Nephron (organoid): Measurements from ENCODE around the gene TIGD4.

Experiments used
- H3K27ac Mint-ChIP-seq, 3 experiments: 2 replicates each; pipeline ENCODE4 v1.8.0; 2020; ENCODE audit warnings: mixed read lengths in 3 of 3, mild to moderate bottlenecking in 2 of 3, moderate library complexity in 1 of 3
- H3K27me3 Mint-ChIP-seq: 2 replicates; pipeline ENCODE4 v1.8.0; 2021; ENCODE audit warnings: low read depth, mild to moderate bottlenecking, moderate library complexity, mixed read lengths
- H3K36me3 Mint-ChIP-seq: 2 replicates; pipeline ENCODE4 v1.8.0; 2020; ENCODE audit warnings: low read depth, mixed read lengths
- H3K4me1 Mint-ChIP-seq: 2 replicates; pipeline ENCODE4 v1.8.0; 2020; ENCODE audit warnings: mixed read lengths
- H3K4me3 Mint-ChIP-seq, 3 experiments: 2 replicates each; pipeline ENCODE4 v1.8.0; 2020; ENCODE audit warnings: mild to moderate bottlenecking in 3 of 3, mixed read lengths in 3 of 3, moderate library complexity in 2 of 3
- H3K9me3 Mint-ChIP-seq: 2 replicates; pipeline ENCODE4 v1.8.0; 2020; ENCODE audit warnings: mixed read lengths
- TF ChIP-seq, protein P1 (sequence below), 3 experiments: fragments of 200-600 bp; sonication (generic); IDR thresholded peaks; one replicate each; pipeline ENCODE4 v1.5.0; 2021; ENCODE audit warnings: antibody characterized with exemption in 3 of 3; ENCODE audit not compliant: unreplicated experiment in 3 of 3

Gene TIGD4

DNA sequence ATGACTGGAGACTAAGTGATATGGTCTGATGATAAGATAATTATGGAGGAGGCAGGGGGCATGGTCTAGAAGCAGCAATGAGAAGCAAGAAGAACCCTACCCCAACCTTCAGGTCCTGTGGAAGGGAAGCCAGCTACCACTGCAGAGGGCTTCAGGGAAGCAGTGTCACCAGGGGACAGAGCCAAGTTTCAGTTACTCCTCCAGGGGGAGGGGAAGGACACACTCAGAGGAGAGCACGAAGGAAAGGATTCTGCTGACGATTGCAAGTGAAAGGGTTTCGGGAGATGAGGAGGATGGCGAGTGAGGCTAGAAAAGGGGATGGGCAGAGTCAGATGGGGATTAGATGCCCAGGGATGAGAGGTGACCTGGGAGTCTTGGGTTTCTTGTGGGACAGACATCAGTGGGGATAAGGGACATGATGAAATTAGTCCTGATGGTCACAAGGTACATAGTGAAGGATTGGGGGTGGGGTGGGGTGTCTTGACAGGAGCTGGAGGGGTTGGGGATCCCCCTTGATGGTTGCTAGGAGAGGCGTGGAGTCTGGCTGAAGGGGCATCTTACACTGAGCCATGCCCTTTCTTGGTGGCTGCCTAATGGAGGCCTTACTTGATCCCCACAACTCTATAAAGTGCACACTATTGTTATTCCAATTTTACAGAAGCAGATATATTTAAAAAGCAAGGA is 45.4 kb downstream of the TIGD4 start:
- TF ChIP-seq, protein P1, sequence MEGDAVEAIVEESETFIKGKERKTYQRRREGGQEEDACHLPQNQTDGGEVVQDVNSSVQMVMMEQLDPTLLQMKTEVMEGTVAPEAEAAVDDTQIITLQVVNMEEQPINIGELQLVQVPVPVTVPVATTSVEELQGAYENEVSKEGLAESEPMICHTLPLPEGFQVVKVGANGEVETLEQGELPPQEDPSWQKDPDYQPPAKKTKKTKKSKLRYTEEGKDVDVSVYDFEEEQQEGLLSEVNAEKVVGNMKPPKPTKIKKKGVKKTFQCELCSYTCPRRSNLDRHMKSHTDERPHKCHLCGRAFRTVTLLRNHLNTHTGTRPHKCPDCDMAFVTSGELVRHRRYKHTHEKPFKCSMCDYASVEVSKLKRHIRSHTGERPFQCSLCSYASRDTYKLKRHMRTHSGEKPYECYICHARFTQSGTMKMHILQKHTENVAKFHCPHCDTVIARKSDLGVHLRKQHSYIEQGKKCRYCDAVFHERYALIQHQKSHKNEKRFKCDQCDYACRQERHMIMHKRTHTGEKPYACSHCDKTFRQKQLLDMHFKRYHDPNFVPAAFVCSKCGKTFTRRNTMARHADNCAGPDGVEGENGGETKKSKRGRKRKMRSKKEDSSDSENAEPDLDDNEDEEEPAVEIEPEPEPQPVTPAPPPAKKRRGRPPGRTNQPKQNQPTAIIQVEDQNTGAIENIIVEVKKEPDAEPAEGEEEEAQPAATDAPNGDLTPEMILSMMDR (IDR thresholded peaks at IDR 0.05; ENCODE audit: unreplicated experiment in 3 of 3) = no peak
- H3K4me3 Mint-ChIP-seq = no peak overlapping the region
- H3K4me1 Mint-ChIP-seq = no peaks in the 10 kb centered on the region
- H3K9me3 Mint-ChIP-seq = no peaks in the 10 kb centered on the region
- no peaks in the 10 kb centered on the region for H3K27me3 Mint-ChIP-seq
- no peaks in the 10 kb centered on the region for H3K36me3 Mint-ChIP-seq
- H3K27ac Mint-ChIP-seq = no peak overlapping the region

DNA sequence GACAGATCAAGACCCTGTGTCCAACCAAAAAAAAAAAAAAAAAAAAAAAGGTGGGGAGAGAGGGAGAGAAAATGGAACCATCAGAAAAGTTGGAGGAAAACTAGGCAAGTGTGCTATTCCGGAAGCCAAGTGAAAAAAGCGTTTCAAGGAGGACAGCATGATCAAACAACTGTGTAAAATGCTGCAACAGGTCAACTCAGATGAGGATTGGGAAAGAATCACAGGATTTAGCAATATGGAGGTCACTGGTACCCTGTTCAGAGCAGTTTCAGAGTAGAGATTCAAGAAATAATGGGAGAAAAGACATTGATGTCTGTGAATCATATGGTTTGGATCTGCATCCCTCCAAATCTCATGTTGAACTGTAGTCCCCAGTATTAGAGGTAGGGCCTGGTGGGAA is 47.5 kb downstream of the TIGD4 start:
- Mint-ChIP-seq H3K27me3 (peaks cover 5% of the 10 kb centered on the region), H3K36me3 (no peaks in the 10 kb centered on the region), H3K9me3 (no peaks in the 10 kb centered on the region), H3K4me3 (no peak overlapping the region), H3K27ac (no peak overlapping the region), H3K4me1 (no peaks in the 10 kb centered on the region)
- TF ChIP-seq, protein P1 (IDR thresholded peaks at IDR 0.05; ENCODE audit: unreplicated experiment in 3 of 3) = no peak

DNA sequence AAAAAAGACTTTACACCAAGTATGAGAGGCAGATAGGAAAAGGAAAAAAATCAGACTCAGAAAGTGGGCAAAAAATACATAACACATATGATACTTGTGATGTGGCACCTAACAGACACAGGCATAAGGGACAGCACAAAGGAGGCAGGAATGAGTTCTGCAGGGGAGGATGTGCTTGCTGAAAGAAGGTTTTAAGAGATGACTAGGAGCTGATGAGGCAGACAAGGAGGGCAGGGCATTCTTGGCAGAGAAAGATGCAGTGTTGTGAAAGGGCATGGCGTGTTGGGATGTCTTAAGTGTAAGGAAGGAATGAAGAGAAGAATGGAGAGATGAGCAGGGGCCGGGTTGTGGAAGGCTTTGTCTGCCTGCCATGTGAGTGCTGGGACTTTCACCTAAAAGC is 50.1 kb downstream of the TIGD4 start:
- no peaks in the 10 kb centered on the region for H3K36me3 Mint-ChIP-seq

DNA sequence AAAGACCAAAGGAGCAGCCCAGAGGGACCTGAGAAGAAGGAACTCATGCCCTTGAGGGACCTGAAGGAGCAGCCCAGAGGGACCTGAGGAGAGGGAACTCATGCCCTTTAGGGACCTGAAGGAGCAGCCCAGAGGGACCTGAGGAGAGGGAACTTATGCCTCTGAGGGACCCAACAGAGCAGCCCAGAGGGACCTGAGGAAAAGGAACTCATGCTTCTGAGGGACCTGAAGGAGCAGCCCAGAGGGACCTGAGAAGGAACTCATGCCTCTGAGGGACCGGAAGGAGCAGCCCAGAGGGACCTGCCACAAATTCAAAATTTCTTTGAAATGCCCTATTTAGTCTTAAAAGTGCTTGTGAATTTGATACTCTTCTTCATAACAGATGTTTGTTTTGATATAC is 51.2 kb downstream of the TIGD4 start:
- H3K4me1 Mint-ChIP-seq = no peaks in the 10 kb centered on the region
- no peaks in the 10 kb centered on the region for H3K9me3 Mint-ChIP-seq
- no peaks in the 10 kb centered on the region for H3K36me3 Mint-ChIP-seq
- no peak overlapping the region for H3K4me3 Mint-ChIP-seq
- H3K27me3 Mint-ChIP-seq = peaks cover 11% of the 10 kb centered on the region
- no peak overlapping the region for H3K27ac Mint-ChIP-seq
- TF ChIP-seq, protein P1 (IDR thresholded peaks at IDR 0.05; ENCODE audit: unreplicated experiment in 3 of 3) = no peak

More for the DNA sequence above, 50.1 kb downstream of the TIGD4 start:
- Mint-ChIP-seq H3K9me3 (no peaks in the 10 kb centered on the region), H3K27ac (no peak overlapping the region), H3K27me3 (peaks cover 11% of the 10 kb centered on the region), H3K4me3 (no peak overlapping the region), H3K4me1 (no peaks in the 10 kb centered on the region)
- TF ChIP-seq, protein P1 (IDR thresholded peaks at IDR 0.05; ENCODE audit: unreplicated experiment in 3 of 3) = no peak

DNA sequence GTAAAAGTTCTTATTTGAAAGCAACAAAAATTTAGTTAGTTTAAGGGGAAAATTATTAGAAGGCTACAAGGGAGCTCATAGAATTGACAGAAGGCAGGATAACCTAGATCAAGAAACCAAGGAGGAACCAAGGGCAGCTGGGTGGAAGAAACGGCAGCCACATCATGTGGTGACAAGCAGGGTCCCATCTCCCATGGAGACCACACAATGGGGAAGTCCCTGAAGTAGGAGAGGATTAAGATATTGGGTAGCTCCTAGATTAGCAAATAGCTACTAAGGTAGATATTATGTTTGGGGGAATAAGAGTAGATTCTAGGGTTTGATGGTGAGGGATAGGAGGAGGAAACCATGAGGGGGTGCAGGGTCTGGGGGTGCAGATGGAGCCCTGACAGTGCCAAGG is 51.7 kb downstream of the TIGD4 start:
- H3K4me1 Mint-ChIP-seq = no peaks in the 10 kb centered on the region
- no peaks in the 10 kb centered on the region for H3K36me3 Mint-ChIP-seq
- H3K4me3 Mint-ChIP-seq = no peak overlapping the region
- H3K9me3 Mint-ChIP-seq = no peaks in the 10 kb centered on the region
- TF ChIP-seq, protein P1 (IDR thresholded peaks at IDR 0.05; ENCODE audit: unreplicated experiment in 3 of 3) = no peak
- no peak overlapping the region for H3K27ac Mint-ChIP-seq
- H3K27me3 Mint-ChIP-seq = peaks cover 11% of the 10 kb centered on the region

DNA sequence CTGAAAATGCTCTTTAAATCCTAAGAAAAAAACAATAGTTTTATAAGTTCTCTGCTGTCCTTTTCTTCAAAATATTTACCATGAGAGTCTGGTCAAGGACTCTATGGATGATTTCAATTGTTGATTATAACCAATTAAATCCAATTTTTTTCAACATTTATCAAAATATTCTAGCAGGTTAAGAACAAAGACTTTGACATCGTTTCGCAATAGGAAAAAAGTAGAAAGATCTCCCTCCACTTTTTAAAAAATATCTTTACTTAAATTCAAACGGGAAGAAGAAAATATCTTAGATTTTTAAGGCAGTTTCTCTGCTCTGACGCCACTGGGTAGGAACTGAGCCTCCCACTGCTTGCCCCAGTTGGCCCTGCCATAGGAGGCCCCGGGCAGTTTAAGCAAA is 55.0 kb downstream of the TIGD4 start:
- Mint-ChIP-seq H3K4me3 (no peak overlapping the region), H3K9me3 (no peaks in the 10 kb centered on the region), H3K4me1 (peaks cover 6% of the 10 kb centered on the region), H3K27me3 (peaks cover 11% of the 10 kb centered on the region), H3K27ac (no peak overlapping the region), H3K36me3 (no peaks in the 10 kb centered on the region)
- TF ChIP-seq, protein P1 (IDR thresholded peaks at IDR 0.05; ENCODE audit: unreplicated experiment in 3 of 3) = no peak
